ENCODE data around the gene UCHL5.

DNA sequence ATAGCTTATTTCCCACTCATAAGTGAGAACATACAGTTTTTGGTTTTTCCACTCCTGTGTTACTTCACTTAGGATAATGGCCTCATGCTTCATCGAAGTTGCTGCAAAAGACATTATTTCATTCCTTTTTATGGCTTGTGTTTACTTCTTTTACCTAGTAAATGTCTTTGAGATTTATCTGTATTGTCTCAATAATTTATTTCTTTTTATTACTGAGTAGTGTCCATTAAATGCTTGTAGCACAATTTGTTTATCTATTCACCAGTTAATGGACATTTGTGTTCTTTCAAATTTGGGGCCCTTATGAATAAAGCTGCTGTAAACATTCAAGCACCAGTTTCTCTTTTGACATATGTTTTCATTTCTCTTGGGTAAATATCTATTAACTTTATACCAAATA is 86.0 kb downstream of the UCHL5 start:
- TF ChIP-seq CTCF (IDR thresholded peaks at IDR 0.05; ENCODE audit: extremely low read depth in 1 of 2, insufficient read depth in 1 of 2, low read depth in 1 of 2, low read length in 2 of 2) (no peak), POLR2A (IDR thresholded peaks at IDR 0.05; ENCODE audit: low read depth, low read length) (no peak), MYC (IDR thresholded peaks at IDR 0.05; ENCODE audit: low read depth, low read length) (no peak)
- TF ChIP-seq, protein P1, sequence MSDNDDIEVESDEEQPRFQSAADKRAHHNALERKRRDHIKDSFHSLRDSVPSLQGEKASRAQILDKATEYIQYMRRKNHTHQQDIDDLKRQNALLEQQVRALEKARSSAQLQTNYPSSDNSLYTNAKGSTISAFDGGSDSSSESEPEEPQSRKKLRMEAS (IDR thresholded peaks at IDR 0.05; ENCODE audit: insufficient read depth, insufficient read length), result no peak

All from endothelial cell of umbilical vein (primary cell).